H1 (cell line): ENCODE data around the gene PCCA. TPM values are rescaled to one million over a fixed set of nuclear protein-coding genes. Genes with fewer than 3 reads are reported as not detected.

ENCODE experiments used
- BACH1 ChIP-seq: IDR thresholded peaks from 2 replicates; pipeline ENCODE4 v1.6.1; 2012; ENCODE audit warnings: low read length, improper control_type of control experiment
- NANOG ChIP-seq: IDR thresholded peaks from 2 replicates; pipeline ENCODE4 v1.6.1; 2011; ENCODE audit warnings: low read length, low read depth, mild to moderate bottlenecking, inconsistent platforms; ENCODE audit not compliant: insufficient read depth, poor library complexity, severe bottlenecking
- YY1 ChIP-seq: IDR thresholded peaks from 2 replicates; pipeline ENCODE4 v1.6.1; 2011; ENCODE audit warnings: low read depth, mild to moderate bottlenecking, low read length
- polyA plus RNA-seq, 7 experiments: library from polyadenylated mRNA; depleted of rRNA in 3 of 7; stranded (reverse) in 5 of 7; unstranded in 2 of 7; fragments of >200 nt in 5 of 7; fragments of 200-250 nt in 2 of 7; gene quantifications; 1 replicate in 5 of 7; 2 replicates in 1 of 7; 4 replicates in 1 of 7; pipeline versions ENCODE4 v1.2.1 to v1.2.3, GENCODE V29; 2011 to 2013; ENCODE audit warnings: missing spikeins in 2 of 7, mixed read lengths in 2 of 7
- total RNA-seq: library from RNA; stranded (reverse); fragmentation: NEBNext Ultra II Directional; extraction: Animal tissue kit (Norgen Biotek cat#: 25700); gene quantifications from 2 replicates; pipeline ENCODE4 v1.2.1, GENCODE V29; 2021
- TF ChIP-seq, protein P1 (sequence below): IDR thresholded peaks from 2 replicates; pipeline ENCODE4 v1.6.1; 2012; ENCODE audit warnings: inconsistent platforms

PCCA gene
- total and polyA plus RNA-seq, 2 of the 8 experiments (the other 6 are each of a cell fraction or from before 2014, with no cell fraction given): 18.4 to 49.8 TPM

DNA sequence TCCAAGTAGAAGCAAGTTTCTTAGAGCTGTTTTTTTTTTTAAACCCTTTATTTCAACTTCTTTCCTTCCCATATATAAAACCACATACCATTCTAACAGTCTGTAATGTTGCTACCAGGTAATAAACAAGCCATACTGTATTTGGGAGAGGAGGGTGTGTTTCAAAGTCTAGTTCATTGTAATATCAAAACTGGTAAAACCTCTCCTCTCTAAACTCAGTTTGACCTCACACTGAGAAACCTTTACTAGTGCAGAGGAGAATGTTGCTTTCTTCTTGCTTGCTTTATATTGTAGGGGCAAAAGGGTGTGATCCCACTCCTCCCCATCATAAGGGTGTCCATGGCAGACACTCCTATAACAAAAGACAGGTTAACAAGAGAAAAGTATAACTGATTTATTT lies 344.6 kb downstream of the PCCA start (continued):
- TF ChIP-seq, protein P1, sequence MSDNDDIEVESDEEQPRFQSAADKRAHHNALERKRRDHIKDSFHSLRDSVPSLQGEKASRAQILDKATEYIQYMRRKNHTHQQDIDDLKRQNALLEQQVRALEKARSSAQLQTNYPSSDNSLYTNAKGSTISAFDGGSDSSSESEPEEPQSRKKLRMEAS: no peak
- no peak for TF ChIP-seq NANOG
- TF ChIP-seq BACH1: no peak
- no peak for TF ChIP-seq YY1
